HG02642 (cell line): ENCODE results near the gene ZFHX3.
A peak's percentile ranks its signal among the peaks of the same experiment; 100 is the strongest.

Experiments used
- ATAC-seq: cut with Tn5 transposase; IDR thresholded peaks from one replicate; pipeline ENCODE4 v1.9.1; 2021; ENCODE audit warnings: mild to moderate bottlenecking; ENCODE audit not compliant: unreplicated experiment, poor library complexity

Gene ZFHX3

DNA sequence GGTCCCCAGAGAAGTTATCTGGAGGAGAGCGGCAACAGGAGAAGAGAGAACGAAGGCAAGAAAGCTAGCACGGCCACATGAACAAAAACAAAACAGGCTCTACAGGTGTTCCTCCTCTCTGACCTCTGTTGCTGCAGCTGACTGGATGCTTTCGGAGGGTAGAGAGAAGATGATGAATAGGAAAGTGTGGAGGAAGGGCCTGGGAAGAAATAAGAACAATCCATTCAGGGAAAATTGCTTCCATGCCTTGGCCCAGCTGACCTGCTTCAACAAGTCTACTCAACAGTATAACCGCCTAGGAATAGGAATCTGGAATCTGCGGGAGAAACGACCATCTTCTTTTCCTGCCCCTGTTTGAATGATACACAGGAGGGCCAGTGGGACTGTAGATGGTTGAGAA is 258.5 kb downstream of the ZFHX3 start:
- no peak for ATAC-seq

DNA sequence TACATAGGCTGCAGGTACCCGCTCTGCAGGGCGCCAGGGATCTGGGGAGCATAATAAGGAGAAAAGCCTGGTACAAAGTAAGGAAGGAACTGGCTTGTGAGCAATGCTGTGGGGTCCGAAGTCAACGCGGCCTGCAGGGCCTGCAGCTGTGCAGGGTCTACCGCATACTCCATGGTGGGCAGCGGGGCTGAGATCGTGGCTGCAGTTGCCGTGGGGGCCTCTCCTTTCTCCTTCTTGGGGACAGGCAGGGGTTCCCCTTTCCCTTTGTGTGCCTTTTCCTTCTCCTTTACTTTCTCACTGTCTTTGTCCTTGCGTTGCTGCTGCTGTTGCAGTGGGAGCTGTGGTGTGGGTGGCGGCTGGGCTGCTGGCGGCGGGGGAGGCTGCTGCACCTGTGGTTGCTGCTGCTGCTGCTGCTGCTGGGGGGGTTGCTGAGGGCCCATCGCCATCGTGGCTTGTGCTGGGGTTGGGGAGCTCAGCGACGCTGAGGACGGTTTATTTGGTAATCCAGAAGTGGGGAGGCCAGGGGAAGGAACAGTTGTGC is 259.6 kb downstream of the ZFHX3 start:
- no peak for ATAC-seq

DNA sequence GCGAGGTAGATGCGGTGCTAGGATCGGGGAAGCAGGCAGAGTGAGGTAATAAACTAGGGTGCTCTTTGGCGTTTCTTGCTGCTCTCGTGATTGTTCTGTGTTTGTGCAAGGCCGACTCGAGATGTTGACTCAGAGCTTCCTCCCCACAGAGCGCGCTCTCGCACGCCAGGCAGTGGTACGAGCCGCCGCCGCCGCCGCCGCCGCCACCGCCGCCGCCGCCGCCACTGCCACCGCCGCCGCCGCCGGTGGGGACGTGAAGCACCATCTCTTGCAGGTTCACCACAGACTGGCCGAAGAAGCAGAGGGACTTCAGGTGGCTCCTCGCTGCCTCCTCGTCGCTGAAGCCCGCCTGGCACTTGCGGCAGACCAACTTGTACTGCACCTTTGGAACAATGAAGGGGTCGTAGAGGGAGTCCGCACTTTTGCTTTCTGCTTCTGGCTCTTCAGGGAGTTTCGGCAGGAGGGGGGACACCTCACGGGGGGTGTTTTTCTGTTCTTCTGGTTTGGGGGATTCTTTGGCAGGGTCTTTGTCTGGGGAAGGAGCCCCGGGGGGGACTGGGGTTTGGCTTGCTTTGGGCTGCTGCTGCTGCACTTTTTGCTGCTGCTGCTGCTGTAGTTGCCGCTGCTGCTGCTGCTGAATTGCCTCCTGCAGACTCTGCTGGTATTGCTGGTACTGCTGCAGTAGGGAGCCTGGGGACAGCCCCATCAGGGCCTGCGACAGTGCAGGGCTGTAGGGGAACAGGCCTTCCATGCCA is 260.2 kb downstream of the ZFHX3 start:
- peak; percentile 88 for ATAC-seq

DNA sequence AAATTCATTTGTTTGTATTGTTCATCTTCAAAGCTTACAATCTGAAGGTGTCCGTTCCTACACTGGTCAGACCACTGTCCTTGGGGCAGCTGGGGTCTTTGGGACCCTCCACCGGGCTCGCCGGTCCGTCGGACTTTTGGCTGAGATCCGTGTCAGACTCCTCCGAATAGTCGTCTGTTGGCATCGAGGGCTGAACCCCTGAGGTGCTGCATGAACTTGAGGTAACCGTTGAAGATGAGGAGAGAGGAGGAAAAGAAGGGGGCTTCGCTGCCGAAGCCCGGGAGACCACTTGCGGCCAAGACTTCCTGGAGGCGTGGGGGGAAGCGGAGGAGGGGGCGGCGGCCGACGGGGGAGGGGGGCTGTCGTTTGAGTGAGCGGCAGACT is 260.8 kb downstream of the ZFHX3 start:
- ATAC-seq: peak; percentile 19

DNA sequence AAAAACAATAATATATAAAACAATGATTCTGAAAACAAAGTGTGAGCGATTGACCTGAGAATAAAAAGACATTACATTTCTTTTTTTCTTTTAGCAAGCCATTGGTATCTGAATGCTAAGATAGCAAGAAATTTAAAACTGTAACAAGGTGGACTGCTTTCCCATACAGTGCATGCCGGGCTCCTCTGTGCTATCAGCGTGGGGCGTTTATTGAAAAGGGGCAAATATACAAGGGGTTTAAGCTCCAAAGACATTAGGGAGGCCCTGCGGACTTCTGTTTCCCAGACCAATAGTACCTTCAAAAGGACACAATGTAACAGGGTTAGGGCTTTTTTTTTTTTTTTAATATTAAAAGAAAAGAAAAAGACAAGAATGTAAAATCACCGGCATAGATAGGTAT is 261.3 kb downstream of the ZFHX3 start:
- ATAC-seq: no peak

DNA sequence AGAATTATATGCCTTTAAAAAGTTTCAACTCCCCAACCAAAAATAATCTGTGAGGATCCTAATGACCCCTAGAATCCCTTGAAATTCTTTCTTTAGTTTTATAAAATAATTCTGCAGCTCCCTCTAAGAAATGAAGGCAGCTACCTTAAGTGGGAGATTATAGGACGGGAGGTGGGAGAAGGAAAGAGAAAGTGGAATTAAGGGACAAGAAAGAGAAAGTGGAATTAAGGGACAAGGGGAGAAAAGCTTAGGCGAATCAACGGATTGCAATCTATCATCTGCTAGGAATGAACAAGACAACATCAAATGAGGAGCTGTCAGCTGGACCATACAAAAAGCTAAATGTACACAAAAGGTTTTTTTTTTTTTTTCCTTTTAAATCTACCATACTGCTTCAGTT is 262.0 kb downstream of the ZFHX3 start:
- no peak for ATAC-seq

DNA sequence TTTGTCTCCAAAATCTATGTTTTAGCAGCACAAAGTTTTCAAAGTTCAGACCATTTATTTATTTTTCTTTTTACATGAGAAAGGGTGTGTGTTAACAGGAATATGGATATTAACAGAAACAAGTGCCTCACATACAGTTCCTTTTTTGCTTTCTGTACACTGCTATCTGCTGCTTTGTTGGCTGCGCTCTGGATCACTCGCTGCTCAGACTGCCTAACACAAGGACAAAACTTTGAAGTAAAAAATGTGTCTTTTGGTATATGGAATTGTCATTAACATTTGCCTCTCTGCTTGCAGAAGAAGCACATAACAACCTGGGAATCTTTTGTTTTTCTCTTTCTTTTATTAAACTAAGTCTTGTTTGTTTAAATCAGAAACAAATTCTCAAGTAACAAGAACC is 262.8 kb downstream of the ZFHX3 start:
- ATAC-seq: no peak

DNA sequence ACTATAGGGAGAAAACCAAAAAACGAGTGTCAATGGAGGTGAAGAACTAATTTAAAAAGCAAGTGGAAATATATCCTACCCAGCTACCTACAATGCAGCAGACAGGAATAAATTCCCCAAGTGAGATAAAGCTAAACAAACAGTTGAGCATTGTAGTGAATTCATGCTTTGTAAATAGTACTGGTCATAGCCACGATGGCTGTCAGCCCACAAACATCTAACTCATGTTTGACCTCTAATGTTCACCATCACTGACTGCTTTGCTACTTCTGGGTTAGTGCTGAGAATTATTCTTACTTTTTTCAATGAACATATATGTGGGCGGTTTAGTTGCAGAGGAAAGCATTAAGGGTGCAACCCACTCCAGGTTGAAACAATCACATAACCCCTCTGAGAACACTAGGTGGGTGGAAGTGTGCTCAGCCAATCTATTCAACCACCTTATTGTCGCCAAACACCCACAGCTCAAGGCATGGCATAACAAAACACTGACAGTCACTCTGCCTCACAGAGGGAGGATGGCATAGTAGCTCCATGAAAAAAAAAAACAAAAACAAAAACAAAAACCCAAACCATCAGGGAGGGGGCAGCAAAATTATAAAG is 264.1 kb downstream of the ZFHX3 start:
- no peak for ATAC-seq

DNA sequence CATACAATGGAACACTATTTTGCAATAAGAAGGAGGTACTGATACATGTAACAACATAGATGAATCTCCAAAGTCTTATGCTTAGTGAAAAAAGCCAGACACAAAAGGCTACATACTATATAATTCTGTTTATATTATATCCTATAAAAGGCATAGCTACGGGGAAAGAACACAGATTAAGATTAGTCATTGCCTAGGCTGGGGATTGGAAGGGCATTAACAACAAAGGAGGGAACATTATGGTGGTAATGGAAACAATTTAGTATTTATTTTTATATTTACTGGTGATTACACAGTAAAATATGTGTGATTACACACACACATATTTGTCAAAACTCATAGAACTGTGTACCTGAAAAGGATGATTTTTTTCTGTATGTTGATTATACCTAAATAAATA is 278.1 kb downstream of the ZFHX3 start:
- no peak for ATAC-seq

DNA sequence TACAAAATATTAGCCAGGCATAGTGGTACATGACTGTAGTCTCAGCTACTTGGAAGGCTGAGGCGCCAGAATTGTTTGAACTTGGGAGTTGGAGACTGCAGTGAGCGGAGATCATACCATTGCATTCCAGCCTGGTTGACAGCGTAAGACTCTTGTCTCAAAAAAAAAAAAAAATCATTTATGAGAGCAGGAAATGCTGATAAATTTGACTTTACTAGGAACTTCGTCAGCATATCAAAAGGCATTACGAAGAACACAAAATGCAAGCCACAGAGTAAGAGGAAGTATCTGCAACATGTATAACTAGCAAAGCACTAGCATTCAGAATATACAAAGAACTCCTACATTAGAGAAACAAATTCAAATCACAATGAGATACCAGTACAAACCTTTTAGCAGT is 279.3 kb downstream of the ZFHX3 start:
- ATAC-seq: no peak

DNA sequence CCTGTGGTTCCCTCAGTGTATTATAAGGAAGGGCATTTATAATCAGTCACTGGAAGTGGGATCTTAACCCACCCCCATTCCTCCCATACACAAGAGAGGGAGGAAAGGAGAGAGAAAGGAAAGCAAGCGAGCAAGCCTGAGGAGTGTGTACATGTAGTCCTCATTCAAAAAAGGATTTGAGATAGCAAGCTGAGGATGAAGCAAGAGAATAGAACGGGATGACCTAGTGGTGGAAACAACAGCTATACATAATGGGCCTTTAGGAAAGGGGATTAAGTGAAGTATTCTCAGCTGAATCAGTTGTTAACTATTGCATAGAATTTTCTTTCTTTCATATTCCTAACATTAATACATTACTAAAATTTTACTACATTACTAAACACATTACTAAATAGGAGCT is 281.4 kb downstream of the ZFHX3 start:
- no peak for ATAC-seq

DNA sequence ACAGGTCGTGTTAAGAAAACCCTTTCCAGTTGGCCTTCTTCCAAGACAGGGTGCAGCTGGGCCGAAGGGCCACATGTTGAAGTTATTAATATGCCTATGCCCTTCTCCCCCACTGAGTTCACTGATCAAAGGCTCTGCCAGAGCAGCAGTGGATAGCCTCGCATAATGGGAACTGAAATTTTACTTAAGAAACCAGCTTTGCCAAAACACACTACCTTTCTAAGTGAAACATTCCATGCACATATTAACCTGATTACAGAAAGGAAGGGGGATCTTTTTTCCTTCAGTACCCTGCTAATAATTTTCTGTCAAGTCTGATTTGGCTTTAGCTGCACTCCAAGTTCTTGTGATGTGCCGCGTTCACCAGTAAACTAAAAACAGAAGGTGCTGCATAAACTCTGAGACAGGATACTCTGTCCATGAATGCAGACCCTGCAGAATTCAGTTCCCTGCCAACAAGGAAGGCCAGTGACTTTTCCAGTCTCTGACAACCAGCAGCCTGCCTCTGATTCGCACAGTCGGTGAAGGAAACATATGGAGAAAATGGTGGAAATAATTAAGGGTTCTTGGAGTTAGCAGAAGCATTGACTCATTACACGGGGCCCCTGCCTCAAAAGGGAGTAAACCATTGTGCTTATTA is 283.8 kb downstream of the ZFHX3 start:
- ATAC-seq: no peak

DNA sequence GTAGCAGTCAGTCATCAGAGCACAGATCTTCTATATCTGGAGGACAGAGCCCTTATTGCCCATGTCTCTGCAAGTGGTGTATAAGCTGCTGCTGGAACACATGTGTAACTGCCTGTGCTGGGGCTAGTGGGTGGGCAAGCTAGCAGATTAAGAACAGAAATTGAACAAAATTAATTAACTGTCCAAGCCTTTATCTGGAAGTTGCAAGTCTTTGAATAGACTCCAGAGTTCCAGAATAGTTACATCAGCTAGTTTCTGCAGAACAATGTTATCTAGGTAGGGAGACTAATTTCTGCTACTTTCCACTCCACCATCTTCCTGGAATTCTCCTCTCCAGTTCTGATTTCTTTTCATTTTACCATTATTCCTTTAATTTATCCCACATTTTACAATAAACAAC is 287.3 kb downstream of the ZFHX3 start:
- no peak for ATAC-seq

DNA sequence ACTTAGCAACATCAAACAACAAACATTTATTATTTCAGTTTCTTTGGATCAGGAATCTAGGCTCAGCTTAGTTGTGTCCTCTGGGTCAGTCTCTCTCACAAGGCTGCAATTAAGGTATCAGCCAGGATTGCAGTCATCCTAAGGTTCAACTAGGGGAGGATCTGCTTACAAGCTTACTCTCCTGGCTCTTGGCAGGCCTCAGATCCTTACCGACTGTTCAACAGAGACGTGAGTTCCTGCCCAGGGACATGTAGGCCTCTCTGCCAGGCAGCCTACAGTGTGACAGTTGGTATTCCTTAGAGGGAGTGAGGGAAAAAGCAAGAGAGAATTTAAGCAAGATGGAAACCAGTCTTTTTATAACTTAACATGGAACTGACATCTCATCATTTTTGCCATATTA is 294.0 kb downstream of the ZFHX3 start:
- no peak for ATAC-seq

DNA sequence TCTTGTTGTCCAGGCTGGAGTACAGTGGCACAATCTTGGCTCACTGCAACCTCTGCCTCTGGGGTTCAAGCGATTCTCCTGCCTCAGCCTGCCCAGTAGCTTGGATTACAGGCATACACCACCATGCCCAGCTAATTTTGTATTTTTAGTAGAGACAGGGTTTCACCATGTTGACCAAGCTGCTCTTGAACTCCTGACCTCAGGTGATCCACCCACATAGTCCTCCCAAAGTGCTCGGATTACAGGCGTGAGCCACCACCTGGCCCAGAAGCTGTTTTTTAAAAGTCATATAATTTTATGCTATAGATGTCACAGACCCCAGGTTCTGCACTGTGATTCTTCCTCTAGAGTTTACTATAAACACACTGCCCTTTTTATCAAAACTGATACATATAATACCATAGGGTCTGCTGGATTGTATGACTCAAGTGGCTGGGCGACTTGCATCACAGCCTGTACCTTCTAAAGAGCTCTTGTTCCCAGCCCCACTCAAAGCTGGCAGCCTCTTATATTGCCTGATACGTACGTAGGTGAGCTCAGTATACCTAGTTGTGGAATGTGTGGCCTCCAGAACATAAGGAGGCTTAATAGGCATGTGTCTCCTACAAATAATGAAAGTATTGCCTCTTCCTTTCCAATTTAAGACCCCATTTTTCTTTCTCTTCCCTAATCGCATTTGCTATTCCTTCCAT is 295.8 kb downstream of the ZFHX3 start:
- ATAC-seq: no peak

DNA sequence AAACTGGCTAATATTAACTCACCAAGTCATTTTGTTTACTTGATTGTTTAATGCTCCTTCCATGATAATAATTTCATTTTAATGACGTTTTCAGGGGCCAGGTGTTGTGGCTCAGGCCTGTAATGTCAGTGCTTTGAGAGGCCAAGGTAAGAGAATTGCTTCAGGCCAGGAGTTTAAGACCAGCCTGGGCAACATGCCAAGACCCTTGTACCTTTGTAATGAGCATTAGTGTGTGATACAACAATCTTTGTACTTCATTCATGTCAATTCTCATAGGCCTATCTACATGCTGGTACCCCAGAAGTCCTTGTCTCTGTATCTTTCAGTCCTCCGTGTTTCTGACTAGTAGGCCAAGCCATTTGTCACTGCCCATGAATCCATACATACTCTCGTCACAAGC is 296.9 kb downstream of the ZFHX3 start:
- ATAC-seq: no peak

DNA sequence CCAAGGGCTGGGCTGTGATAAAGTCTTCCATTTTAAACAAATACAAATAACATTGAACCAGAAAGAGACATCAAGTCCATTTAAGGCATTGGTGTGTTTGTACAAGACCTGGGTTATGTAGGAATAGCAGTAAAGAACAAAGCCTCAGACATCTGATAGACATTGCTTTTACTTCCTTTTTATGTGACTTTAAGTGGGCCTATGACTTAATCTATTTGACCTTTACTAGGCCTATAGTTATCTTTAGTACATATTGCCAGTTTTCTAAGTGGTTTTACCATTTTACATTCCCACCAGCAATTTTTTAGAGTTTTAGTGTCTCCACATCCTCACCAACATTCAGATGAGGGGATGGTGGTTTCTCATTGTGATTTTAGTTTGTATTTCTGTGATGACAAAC is 298.8 kb downstream of the ZFHX3 start:
- no peak for ATAC-seq

DNA sequence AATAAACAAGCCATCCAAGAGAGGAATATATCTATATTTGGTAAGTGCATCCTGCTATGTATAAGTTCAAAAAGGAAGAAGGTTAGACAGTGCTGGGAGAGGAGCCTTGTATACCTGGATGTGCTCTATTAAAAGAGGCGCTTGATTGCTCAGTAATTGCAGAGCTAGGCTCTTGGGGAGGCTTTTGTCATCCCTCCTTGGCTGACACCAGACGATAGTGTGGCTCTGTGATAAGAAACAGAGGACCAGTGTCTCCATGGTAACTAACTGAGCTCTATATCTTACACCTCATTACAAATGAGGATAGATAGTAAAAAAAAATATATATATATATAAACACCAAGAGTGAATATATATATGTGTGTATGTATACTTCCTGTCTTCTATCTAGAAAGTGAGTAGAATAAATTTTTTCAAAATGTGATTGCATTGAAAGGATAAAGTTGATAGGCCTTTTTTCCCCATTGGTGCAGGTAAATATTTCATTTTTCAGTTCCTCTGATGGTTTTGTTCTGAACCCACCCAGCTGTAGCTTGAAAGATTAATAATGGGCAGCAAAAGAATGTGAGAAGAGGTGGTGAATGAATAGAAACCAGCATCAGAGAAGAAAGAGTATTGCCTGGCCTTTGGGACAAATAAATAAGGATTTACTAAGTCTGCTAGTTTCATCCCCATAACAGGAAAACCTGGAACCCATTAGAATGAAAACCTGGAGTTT is 303.7 kb downstream of the ZFHX3 start:
- ATAC-seq: no peak

DNA sequence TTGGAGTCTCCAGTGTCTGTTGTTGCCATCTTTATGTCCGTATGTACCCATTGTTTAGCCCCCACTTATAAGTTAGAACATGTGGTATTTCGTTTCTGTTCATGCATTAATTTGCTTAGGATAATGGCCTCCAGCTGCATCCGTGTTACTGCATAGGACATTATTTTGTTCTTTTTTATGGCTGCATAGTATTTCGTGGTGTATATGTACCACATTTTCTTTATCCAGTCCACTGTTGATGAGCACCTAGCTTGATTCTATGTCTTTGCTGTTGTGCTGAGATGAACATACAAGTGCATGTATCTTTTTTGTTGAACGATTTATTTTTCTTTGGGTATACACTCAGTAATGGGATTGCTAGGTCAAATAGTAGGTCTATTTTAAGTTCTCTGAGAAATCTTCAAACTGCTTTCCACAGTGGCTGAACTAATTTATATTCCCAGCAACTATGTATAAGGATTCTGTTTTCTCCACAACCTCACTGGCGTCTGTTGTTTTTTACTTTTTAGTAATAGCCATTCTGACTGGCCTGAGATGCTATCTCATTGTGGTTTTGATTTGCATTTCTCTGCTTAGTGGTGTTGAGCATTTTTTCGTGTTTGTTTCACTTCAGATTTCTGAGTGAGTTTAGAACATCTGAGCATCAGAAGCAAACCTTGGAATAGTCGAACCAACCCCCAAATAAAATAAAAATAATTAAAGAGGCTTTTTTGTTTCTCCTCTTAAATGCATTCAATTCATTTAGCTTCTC is 304.7 kb downstream of the ZFHX3 start:
- peak; percentile 72 for ATAC-seq

DNA sequence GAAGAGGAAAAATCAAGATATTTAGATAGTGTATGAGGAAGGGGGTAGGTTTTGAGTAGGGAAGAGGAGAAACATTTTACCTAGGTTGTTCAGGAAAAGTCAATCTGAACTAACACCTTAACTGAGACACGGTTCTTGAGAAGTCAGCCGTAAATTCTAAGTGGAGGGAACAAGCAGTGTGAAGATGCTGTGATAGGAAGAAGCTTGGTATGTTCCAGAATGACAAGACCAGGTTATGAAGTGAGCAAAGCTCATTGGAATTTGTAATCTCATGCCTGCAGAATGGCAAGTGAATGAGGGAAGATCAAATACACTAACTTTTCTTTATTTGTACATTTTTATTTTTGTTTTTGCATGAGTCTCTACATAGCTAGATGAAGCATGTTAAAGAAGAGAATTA is 307.6 kb downstream of the ZFHX3 start:
- ATAC-seq: no peak
